ENCODE measurements around the gene COL15A1. TPM values are rescaled to one million over a fixed set of nuclear protein-coding genes. Genes with fewer than 3 reads are reported as not detected.

COL15A1 gene
- total and polyA plus RNA-seq, 2 of the 8 experiments (the other 6 are each of a cell fraction or from before 2014, with no cell fraction given), result 0.12 to 0.15 TPM

- Histone ChIP-seq H3K4me1 (replicated peaks in 1 of 4; ENCODE audit: control insufficient read depth in 3 of 4, insufficient read depth in 4 of 4, low read length in 3 of 4) (no peaks in the 10 kb centered on the region), H2AFZ (ENCODE audit: low read length) (no peak overlapping the region), H3K18ac (ENCODE audit: extremely low read depth, low read length) (no peak overlapping the region), H2BK5ac (ENCODE audit: low read depth, low read length) (no peak overlapping the region), H4K91ac (replicated peaks; ENCODE audit: insufficient read length, low read length) (no peak overlapping the region), H3K4me2 (ENCODE audit: insufficient read depth in 1 of 2, low read depth in 2 of 2, low read length in 2 of 2) (no peak overlapping the region), H4K20me1 (replicated peaks in 1 of 2; ENCODE audit: control insufficient read depth in 1 of 2, insufficient read depth in 2 of 2, low read length in 2 of 2) (no peaks in the 10 kb centered on the region), H3K14ac (ENCODE audit: insufficient read length) (no peak overlapping the region), H3K27me3 (replicated peaks in 1 of 4; ENCODE audit: control insufficient read depth in 3 of 4, extremely low read depth in 1 of 4, insufficient read depth in 3 of 4, low read length in 3 of 4) (no peaks in the 10 kb centered on the region), H3K27ac (ENCODE audit: low read depth, low read length) (no peak overlapping the region), H3K4ac (replicated peaks; ENCODE audit: insufficient read length, low read depth, low read length) (no peak overlapping the region), H3K79me1 (ENCODE audit: low read depth, low read length) (no peaks in the 10 kb centered on the region), H2AK5ac (ENCODE audit: low read depth, low read length) (no peak overlapping the region), H4K5ac (ENCODE audit: insufficient read length, low read depth, low read length) (no peak overlapping the region), H3K9me3 (ENCODE audit: insufficient read depth in 2 of 2, low read depth in 1 of 2, low read length in 1 of 2) (peaks cover 18 to 21% of the 10 kb centered on the region in 2 experiments), H3K79me2 (ENCODE audit: control insufficient read depth in 1 of 2, insufficient read depth in 2 of 2, low read length in 2 of 2) (no peaks in the 10 kb centered on the region), H3K36me3 (ENCODE audit: control insufficient read depth in 2 of 4, insufficient read depth in 4 of 4, low read length in 3 of 4) (peaks cover 0 to 2% (median 0%) of the 10 kb centered on the region in 4 experiments; a peak in 1 of 8 replicates), H3K23me2 (ENCODE audit: low read depth, low read length) (no peaks in the 10 kb centered on the region), H3K56ac (replicated peaks; ENCODE audit: insufficient read length, low read depth, low read length) (no peak overlapping the region), H3K4me3 (ENCODE audit: extremely low read depth in 1 of 4, insufficient read depth in 2 of 4, low read depth in 3 of 4, low read length in 4 of 4) (no peak overlapping the region), H2BK12ac (ENCODE audit: low read depth, low read length) (no peak overlapping the region), H3K23ac (ENCODE audit: insufficient read length) (no peak overlapping the region), H2BK15ac (ENCODE audit: low read length) (no peak overlapping the region), H2BK120ac (replicated peaks; ENCODE audit: low read depth, low read length) (no peak overlapping the region), H4K8ac (ENCODE audit: extremely low read depth, insufficient read depth, low read length) (no peak overlapping the region), H2BK20ac (ENCODE audit: low read length) (no peak overlapping the region), H3K9ac (replicated peaks in 1 of 4; ENCODE audit: extremely low read depth in 1 of 4, low read depth in 3 of 4, low read length in 3 of 4) (no peak overlapping the region)
- DNase-seq (ENCODE audit: low read depth in 1 of 2, low spot score in 2 of 2) (no peak), FAIRE-seq (no peak)
- CTCF ChIA-PET (ENCODE audit: partially characterized antibody), result interaction anchor here (1.6 kb wide), 1 partner anchor 10 kb away, joined by 4 read pairs; no protein-coding TSS in a partner anchor
- POLR2A ChIA-PET (ENCODE audit: partially characterized antibody), result interaction anchor here (0.6 kb wide), 1 partner anchor 84 kb away, joined by 3 read pairs; no protein-coding TSS in a partner anchor
- no peak for TF ChIP-seq POLR2A (IDR thresholded peaks at IDR 0.05; ENCODE audit: control extremely low read depth in 1 of 2, low read depth in 2 of 2, low read length in 2 of 2)
- no peak for TF ChIP-seq JUND (IDR thresholded peaks at IDR 0.05; ENCODE audit: low read length)
- TF ChIP-seq SIX5 (IDR thresholded peaks at IDR 0.05; ENCODE audit: low read depth, low read length), result no peak
- TF ChIP-seq TAF7 (optimal IDR thresholded peaks at IDR 0.05; ENCODE audit: borderline replicate concordance, low read depth, low read length), result no peak
- no peak for TF ChIP-seq ATF3 (IDR thresholded peaks at IDR 0.05; ENCODE audit: insufficient read depth, low read depth, low read length)
- TF ChIP-seq SAP30 (IDR thresholded peaks at IDR 0.05; ENCODE audit: insufficient read depth, insufficient replicate concordance, low read length), result no peak
- no peak for TF ChIP-seq KDM1A (IDR thresholded peaks at IDR 0.05; ENCODE audit: borderline replicate concordance, low read length)
- no peak for TF ChIP-seq ATF2 (IDR thresholded peaks at IDR 0.05; ENCODE audit: low read length)
- TF ChIP-seq KDM5A (IDR thresholded peaks at IDR 0.05; ENCODE audit: low read length), result no peak
- no peak for TF ChIP-seq FOSL1 (IDR thresholded peaks at IDR 0.05; ENCODE audit: insufficient read depth, low read depth, low read length)
Measured at GRCh38 chr9:99008203-99008602, 64.5 kb downstream of the COL15A1 start.

Measured in H1 (cell line).